Cardiac atrium fibroblast (primary cell): ENCODE data around the gene PANK4. TPM values are rescaled to one million over a fixed set of nuclear protein-coding genes. Genes with fewer than 3 reads are reported as not detected.

Source experiments
- total RNA-seq: library from RNA; depleted of rRNA; stranded (reverse); fragments of >200 nt; gene quantifications from 2 replicates; pipeline ENCODE4 v1.2.3, GENCODE V29; 2015

PANK4 gene
- total RNA-seq = 13.5 and 21.4 TPM in 2 replicates

DNA sequence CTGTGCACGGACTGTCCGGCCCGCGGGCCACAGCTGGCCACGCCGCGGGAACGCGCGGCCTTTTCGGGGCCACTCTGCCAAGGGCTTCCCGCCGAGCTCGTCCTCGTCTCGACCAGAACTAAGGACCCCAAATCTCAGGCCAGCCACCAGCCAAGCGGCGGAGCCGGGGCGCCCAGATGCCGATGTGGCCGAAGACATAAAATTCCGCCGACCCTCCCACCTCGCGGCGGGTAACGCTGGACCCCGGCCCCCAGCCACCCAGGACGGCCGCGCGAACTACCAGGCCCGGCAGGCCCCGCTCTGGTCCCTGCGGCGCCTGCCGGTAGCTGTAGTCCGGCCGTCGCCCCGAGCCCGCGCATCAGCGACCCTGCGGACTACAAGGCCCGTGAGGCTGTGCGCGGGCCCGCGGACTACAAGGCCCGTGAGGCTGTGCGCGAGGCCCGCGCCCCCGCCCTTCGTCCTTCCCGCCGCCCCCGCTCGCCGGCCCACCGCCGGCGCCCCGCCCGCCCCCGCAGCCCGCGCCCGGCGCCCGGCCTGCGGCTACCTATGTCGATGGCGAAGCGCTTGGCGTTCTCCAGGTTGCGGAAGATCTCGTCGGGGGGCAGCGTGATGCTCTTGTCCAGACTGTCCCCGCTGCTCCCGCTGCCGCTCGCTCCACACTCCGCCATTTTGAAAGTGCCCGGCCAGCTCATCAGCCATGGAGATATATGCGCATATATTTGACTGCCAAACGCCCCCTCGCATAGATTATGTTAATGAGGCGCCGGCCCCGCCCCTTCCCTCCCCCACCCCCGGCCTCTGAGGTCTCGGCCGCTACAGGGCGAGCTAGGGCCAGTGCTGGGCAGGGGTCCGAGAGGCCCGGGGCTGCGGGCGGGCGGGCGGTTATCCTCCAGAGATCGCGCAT is at the start of gene PANK4:
PANK4 (minus strand) TSS at position 677 of the 904 bp plus-strand sequence; CDS start at position 668, 9 bp downstream.

DNA sequence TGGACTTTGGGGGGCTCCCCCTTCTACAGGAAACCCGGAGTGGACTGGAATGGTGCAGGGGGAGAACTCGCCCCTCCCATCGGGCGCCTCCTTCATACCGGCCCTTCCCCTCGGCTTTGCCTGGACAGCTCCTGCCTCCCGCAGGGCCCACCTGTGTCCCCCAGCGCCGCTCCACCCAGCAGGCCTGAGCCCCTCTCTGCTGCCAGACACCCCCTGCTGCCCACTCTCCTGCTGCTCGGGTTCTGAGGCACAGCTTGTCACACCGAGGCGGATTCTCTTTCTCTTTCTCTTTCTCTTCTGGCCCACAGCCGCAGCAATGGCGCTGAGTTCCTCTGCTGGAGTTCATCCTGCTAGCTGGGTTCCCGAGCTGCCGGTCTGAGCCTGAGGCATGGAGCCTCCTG is 29.9 kb upstream of the PANK4 start, which contains the start of gene TNFRSF14:
TNFRSF14 (plus strand) TSS at position 95 of the 401 bp plus-strand sequence; CDS start at position 389, 294 bp downstream.

DNA sequence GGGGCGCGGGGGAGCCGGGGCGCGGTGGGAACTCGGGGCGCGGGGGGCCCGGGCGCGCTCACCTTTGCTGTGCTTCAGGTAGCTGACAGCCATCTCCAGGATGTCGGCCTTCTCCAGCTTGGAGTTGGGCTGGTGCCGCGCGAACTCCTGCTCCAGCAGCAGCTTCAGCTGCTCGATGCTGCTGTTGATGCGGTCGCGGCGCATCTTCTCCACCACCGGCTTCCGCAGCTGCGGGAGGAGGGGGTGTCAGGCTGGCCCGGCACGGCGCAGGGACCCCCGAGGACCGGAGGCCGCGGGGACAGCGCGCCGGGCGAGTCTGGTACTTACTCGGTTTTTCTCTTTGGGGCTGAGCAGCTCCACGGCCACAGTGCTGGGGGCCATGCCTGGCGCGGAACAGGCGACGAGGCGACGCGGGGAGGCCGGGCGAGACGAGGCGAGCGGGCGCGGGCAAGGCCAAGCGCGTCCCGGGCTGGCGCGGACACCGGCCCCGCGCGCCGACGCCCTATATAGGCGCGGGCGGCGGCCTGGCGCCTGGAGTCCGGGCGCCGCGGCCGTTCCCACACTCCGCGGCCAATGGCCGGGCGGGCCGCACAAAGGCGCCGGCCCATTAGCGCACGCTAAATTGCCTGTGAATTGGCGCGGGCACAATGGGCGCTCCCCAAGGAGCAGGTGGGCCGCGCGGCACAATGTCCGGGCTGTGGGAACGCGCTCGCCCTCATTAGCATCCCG is 3.6 kb upstream of the PANK4 start, which contains the start of gene HES5:
HES5 (minus strand) TSS at position 480 of the 729 bp plus-strand sequence; CDS start at position 381, 99 bp downstream.

DNA sequence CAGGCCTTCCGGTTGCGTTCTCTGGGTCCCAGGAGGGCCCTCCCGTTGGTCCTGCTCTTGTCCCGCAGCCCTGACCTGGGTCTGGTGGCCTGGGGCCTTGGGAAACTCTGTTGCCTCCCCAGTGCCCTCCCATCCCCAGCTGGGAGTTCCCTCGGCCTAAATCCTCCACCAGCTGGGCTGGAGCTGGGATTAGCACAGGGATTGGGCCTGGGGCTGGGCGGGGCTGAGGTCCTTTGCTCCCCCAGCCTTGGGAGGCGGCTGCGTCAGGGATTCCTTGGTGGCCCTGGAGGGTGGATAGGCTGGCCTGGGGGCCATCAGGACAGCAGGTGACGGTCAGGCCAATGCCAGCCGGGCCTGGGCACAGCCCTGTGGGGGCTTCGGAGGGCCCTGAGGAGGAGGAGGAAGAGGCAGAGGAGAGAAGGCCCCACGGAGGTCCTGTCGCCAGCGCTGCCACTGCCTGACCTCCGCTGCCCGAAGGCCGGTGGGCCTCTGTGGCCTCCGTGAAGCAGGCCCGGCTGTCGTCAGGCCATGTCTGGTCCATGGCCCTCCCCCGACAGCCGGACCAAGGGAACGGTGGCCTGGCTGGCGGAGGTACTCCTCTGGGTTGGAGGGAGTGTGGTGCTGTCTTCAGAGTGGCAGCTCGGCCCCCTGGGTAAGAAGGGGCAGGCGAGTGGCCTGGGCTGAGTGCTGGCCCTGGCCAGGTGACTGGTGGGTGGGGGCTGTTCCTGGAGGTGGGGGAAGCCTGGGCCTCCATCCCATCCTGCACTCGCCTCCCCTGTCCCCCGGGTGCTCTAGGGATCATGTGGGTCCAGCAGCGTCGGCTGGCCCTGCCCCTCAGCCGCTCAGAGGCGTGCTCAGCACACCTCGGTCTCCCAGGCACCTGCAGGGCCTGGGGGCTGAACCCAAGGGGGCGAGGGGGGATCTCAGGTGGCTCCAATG is 50.1 kb downstream of the PANK4 start, which contains the start of gene PLCH2:
PLCH2 (plus strand) TSS at position 229 of the 939 bp plus-strand sequence; CDS start at position 529, 300 bp downstream.

Other genes starting within 250 kb of the PANK4 start
- 2.4 and 3.2 TPM in 2 replicates for gene MORN1, start 135.0 kb downstream of the PANK4 start, total RNA-seq
- gene RER1, start 134.8 kb downstream of the PANK4 start, total RNA-seq = 97.8 and 117 TPM in 2 replicates
- gene PEX10, start 114.0 kb downstream of the PANK4 start, total RNA-seq = 22.0 and 34.2 TPM in 2 replicates
- gene PLCH2, start 50.3 kb downstream of the PANK4 start, total RNA-seq = under 0.01 TPM in 1 of 2 replicates, not detected in the other
- gene HES5, start 3.7 kb upstream of the PANK4 start, total RNA-seq = not detected in 2 replicates
- 17.9 and 18.6 TPM in 2 replicates for gene TNFRSF14, start 29.8 kb upstream of the PANK4 start, total RNA-seq
- 16.8 and 19.5 TPM in 2 replicates for gene PRXL2B, start 60.2 kb upstream of the PANK4 start, total RNA-seq
- gene MMEL1, start 106.4 kb upstream of the PANK4 start, total RNA-seq = not detected in 2 replicates